ENCODE results near the gene FADS6. TPM values are rescaled to one million over a fixed set of nuclear protein-coding genes. Genes with fewer than 3 reads are reported as not detected.
"Not testable (repeated sequence)": the region's sequence is repeated elsewhere in the genome, so short reads cannot be mapped to it uniquely, and the experiment has no call there.

The FADS6 gene
- polyA plus RNA-seq, 1 donor (not counting 4 experiments of a cell fraction or from before 2014, with no cell fraction given): 0.07 TPM

- dilution Hi-C loops (cut with MboI; ENCODE audit: extremely low pct_ligation_motif_present, low sequenced_read_pairs): no loop called here
Observed at GRCh38 chr17:74907012-74907411, 13.6 kb upstream of the FADS6 start.

GRCh38 chr17:74906214-74906793 is 12.9 kb upstream of the FADS6 start:
- dilution Hi-C loops (cut with MboI; ENCODE audit: extremely low pct_ligation_motif_present, low sequenced_read_pairs); H4K20me1 ChIP-seq (ENCODE audit: control insufficient read depth, extremely low read depth, insufficient read depth, low read length); H2AFZ ChIP-seq (ENCODE audit: control insufficient read depth, low read length); H3K27ac ChIP-seq (ENCODE audit: control insufficient read depth, insufficient read depth, low read length); H3K4me1 ChIP-seq (ENCODE audit: control insufficient read depth, extremely low read depth, insufficient read depth, low read length); FAIRE-seq; DNase-seq (ENCODE audit: low read depth, low spot score); H3K4me3 ChIP-seq (ENCODE audit: control insufficient read depth in 2 of 3, extremely low read depth in 1 of 3, insufficient read depth in 2 of 3, low read depth in 1 of 3, low read length in 3 of 3); H3K36me3 ChIP-seq (ENCODE audit: control insufficient read depth in 2 of 2, extremely low read depth in 1 of 2, insufficient read depth in 2 of 2, low read length in 2 of 2); H3K9ac ChIP-seq (ENCODE audit: control insufficient read depth, extremely low read depth, insufficient read depth, low read length); H3K9me3 ChIP-seq (ENCODE audit: control insufficient read depth, low read depth, low read length); H3K27me3 ChIP-seq (ENCODE audit: control insufficient read depth, extremely low read depth, insufficient read depth, low read length); H3K4me2 ChIP-seq (ENCODE audit: control insufficient read depth, extremely low read depth, insufficient read depth, low read depth, low read length); H3K9me1 ChIP-seq (ENCODE audit: control insufficient read depth, extremely low read depth, insufficient read depth, low read length); H3K79me2 ChIP-seq (ENCODE audit: control insufficient read depth, insufficient read depth, low read length): not testable (repeated sequence)

More at GRCh38 chr17:74907012-74907411, 13.6 kb upstream of the FADS6 start:
- H3K79me2 ChIP-seq (ENCODE audit: control insufficient read depth, insufficient read depth, low read length): no peaks in the 10 kb centered on the region
- H3K9me1 ChIP-seq (ENCODE audit: control insufficient read depth, extremely low read depth, insufficient read depth, low read length): no peaks in the 10 kb centered on the region
- FAIRE-seq (no peak), DNase-seq (ENCODE audit: low read depth, low spot score) (no peak)
- H3K9me3 ChIP-seq (ENCODE audit: control insufficient read depth, low read depth, low read length): no peaks in the 10 kb centered on the region
- H3K4me1 ChIP-seq (ENCODE audit: control insufficient read depth, extremely low read depth, insufficient read depth, low read length): no peaks in the 10 kb centered on the region
- TF ChIP-seq EZH2 (IDR thresholded peaks at IDR 0.05; ENCODE audit: low read length) (no peak), CTCF (optimal IDR thresholded peaks at IDR 0.05 in 1 of 3, IDR thresholded peaks at IDR 0.05 in 1 of 3, conservative IDR thresholded peaks at IDR 0.05 in 1 of 3; ENCODE audit: extremely low read depth in 1 of 3, insufficient read depth in 2 of 3, low read length in 3 of 3) (no peak)
- no peaks in the 10 kb centered on the region for H3K36me3 ChIP-seq (ENCODE audit: control insufficient read depth in 2 of 2, extremely low read depth in 1 of 2, insufficient read depth in 2 of 2, low read length in 2 of 2)
- no peak overlapping the region for H3K27ac ChIP-seq (ENCODE audit: control insufficient read depth, insufficient read depth, low read length)
- H3K4me3 ChIP-seq (ENCODE audit: control insufficient read depth in 2 of 3, extremely low read depth in 1 of 3, insufficient read depth in 2 of 3, low read depth in 1 of 3, low read length in 3 of 3): no peak overlapping the region
- H3K27me3 ChIP-seq (ENCODE audit: control insufficient read depth, extremely low read depth, insufficient read depth, low read length): no peaks in the 10 kb centered on the region
- no peak overlapping the region for H2AFZ ChIP-seq (ENCODE audit: control insufficient read depth, low read length)
- H3K9ac ChIP-seq (ENCODE audit: control insufficient read depth, extremely low read depth, insufficient read depth, low read length): no peak overlapping the region
- H3K4me2 ChIP-seq (ENCODE audit: control insufficient read depth, extremely low read depth, insufficient read depth, low read depth, low read length): no peak overlapping the region
- H4K20me1 ChIP-seq (ENCODE audit: control insufficient read depth, extremely low read depth, insufficient read depth, low read length): no peaks in the 10 kb centered on the region

Measured in keratinocyte (primary cell).